NB4 (cell line): ENCODE measurements around the gene PIK3CD.

Source experiments
- CTCF ChIP-seq: IDR thresholded peaks from one replicate; pipeline ENCODE4 v1.5.1; 2012; ENCODE audit warnings: low read depth, low read length
- MAX ChIP-seq: IDR thresholded peaks from 2 replicates; pipeline ENCODE4 v1.6.1; 2011; ENCODE audit warnings: low read depth, low read length
- POLR2A ChIP-seq: IDR thresholded peaks from 2 replicates; pipeline ENCODE4 v1.6.1; 2011; ENCODE audit warnings: mild to moderate bottlenecking; ENCODE audit not compliant: insufficient read length; ENCODE audit errors: extremely low read depth

GRCh38 chr1:9690440-9691107 is 39.0 kb downstream of the PIK3CD start:
- TF ChIP-seq POLR2A (no peak), CTCF (no peak), MAX (no peak)
